ENCODE results near the gene SOX13.

Gene SOX13

GRCh38 chr1:204075139-204075521, 2.2 kb downstream of the SOX13 start:
- H3K4me3 Mint-ChIP-seq, result peak overlapping the region; percentile 74
- H3K36me3 Mint-ChIP-seq (ENCODE audit: low read depth), result no peaks in the 10 kb centered on the region
- no peak for ATAC-seq
- peaks cover 18% of the 10 kb centered on the region for H3K4me1 Mint-ChIP-seq
- no peak overlapping the region for H3K27ac Mint-ChIP-seq
- DNase-seq, result no peak
- H3K27me3 Mint-ChIP-seq, result peaks cover 69% of the 10 kb centered on the region
- no peaks in the 10 kb centered on the region for H3K9me3 Mint-ChIP-seq

- H3K36me3 Mint-ChIP-seq (ENCODE audit: low read depth), result no peaks in the 10 kb centered on the region
- ATAC-seq (no peak), DNase-seq (no peak)
- H3K4me3 Mint-ChIP-seq, result no peak overlapping the region
- no peaks in the 10 kb centered on the region for H3K9me3 Mint-ChIP-seq
- no peak overlapping the region for H3K27ac Mint-ChIP-seq
- H3K4me1 Mint-ChIP-seq, result peaks cover 18% of the 10 kb centered on the region
- peaks cover 64% of the 10 kb centered on the region for H3K27me3 Mint-ChIP-seq
These were observed 3.3 kb downstream of the SOX13 start for GRCh38 chr1:204075890-204076846.

GRCh38 chr1:204076891-204077290, 4.0 kb downstream of the SOX13 start:
- no peak overlapping the region for H3K27ac Mint-ChIP-seq
- H3K4me3 Mint-ChIP-seq, result no peak overlapping the region
- DNase-seq, result no peak
- ATAC-seq, result no peak
- H3K9me3 Mint-ChIP-seq, result no peaks in the 10 kb centered on the region
- H3K27me3 Mint-ChIP-seq, result peaks cover 57% of the 10 kb centered on the region
- H3K4me1 Mint-ChIP-seq, result peaks cover 18% of the 10 kb centered on the region
- H3K36me3 Mint-ChIP-seq (ENCODE audit: low read depth), result no peaks in the 10 kb centered on the region

GRCh38 chr1:204077979-204078696, 5.2 kb downstream of the SOX13 start:
- Mint-ChIP-seq H3K4me1 (peaks cover 15% of the 10 kb centered on the region), H3K9me3 (no peaks in the 10 kb centered on the region), H3K27ac (no peak overlapping the region), H3K4me3 (no peak overlapping the region), H3K27me3 (peaks cover 46% of the 10 kb centered on the region), H3K36me3 (ENCODE audit: low read depth) (no peaks in the 10 kb centered on the region)
- DNase-seq, result no peak
- ATAC-seq, result no peak

GRCh38 chr1:204079608-204079999, 6.7 kb downstream of the SOX13 start:
- Mint-ChIP-seq H3K27ac (no peak overlapping the region), H3K4me1 (peaks cover 8% of the 10 kb centered on the region), H3K36me3 (ENCODE audit: low read depth) (no peaks in the 10 kb centered on the region), H3K27me3 (peaks cover 37% of the 10 kb centered on the region), H3K9me3 (no peaks in the 10 kb centered on the region), H3K4me3 (no peak overlapping the region)
- no peak for ATAC-seq
- no peak for DNase-seq

- Mint-ChIP-seq H3K27ac (no peak overlapping the region), H3K4me1 (peaks cover under 1% of the 10 kb centered on the region), H3K27me3 (peaks cover 30% of the 10 kb centered on the region), H3K36me3 (ENCODE audit: low read depth) (no peaks in the 10 kb centered on the region), H3K4me3 (no peak overlapping the region), H3K9me3 (no peaks in the 10 kb centered on the region)
- DNase-seq, result no peak
- ATAC-seq, result no peak
These were observed 7.4 kb downstream of the SOX13 start for GRCh38 chr1:204080163-204080903.

- no peaks in the 10 kb centered on the region for H3K9me3 Mint-ChIP-seq
These were observed 8.4 kb downstream of the SOX13 start for GRCh38 chr1:204081164-204081790.

GRCh38 chr1:204081791-204082513, 9.0 kb downstream of the SOX13 start:
- H3K4me1 Mint-ChIP-seq, result no peaks in the 10 kb centered on the region
- H3K36me3 Mint-ChIP-seq (ENCODE audit: low read depth), result no peaks in the 10 kb centered on the region
- H3K4me3 Mint-ChIP-seq, result no peak overlapping the region
- no peaks in the 10 kb centered on the region for H3K9me3 Mint-ChIP-seq
- H3K27ac Mint-ChIP-seq, result no peak overlapping the region
- DNase-seq (no peak), ATAC-seq (no peak)
- peaks cover 14% of the 10 kb centered on the region for H3K27me3 Mint-ChIP-seq

More at GRCh38 chr1:204081164-204081790, 8.4 kb downstream of the SOX13 start:
- DNase-seq, result no peak
- H3K36me3 Mint-ChIP-seq (ENCODE audit: low read depth), result no peaks in the 10 kb centered on the region
- H3K4me1 Mint-ChIP-seq, result no peaks in the 10 kb centered on the region
- H3K27ac Mint-ChIP-seq, result no peak overlapping the region
- no peak overlapping the region for H3K4me3 Mint-ChIP-seq
- ATAC-seq, result no peak
- H3K27me3 Mint-ChIP-seq, result peaks cover 21% of the 10 kb centered on the region

- Mint-ChIP-seq H3K27ac (no peak overlapping the region), H3K4me1 (no peaks in the 10 kb centered on the region), H3K27me3 (peaks cover 2% of the 10 kb centered on the region), H3K36me3 (ENCODE audit: low read depth) (no peaks in the 10 kb centered on the region), H3K9me3 (no peaks in the 10 kb centered on the region), H3K4me3 (no peak overlapping the region)
- ATAC-seq, result no peak
- DNase-seq, result no peak
These were observed 10.6 kb downstream of the SOX13 start for GRCh38 chr1:204083491-204083890.

GRCh38 chr1:204084247-204084772, 11.4 kb downstream of the SOX13 start:
- no peak overlapping the region for H3K4me3 Mint-ChIP-seq
- no peaks in the 10 kb centered on the region for H3K4me1 Mint-ChIP-seq
- ATAC-seq (no peak), DNase-seq (no peak)
- H3K27ac Mint-ChIP-seq, result no peak overlapping the region
- H3K36me3 Mint-ChIP-seq (ENCODE audit: low read depth), result no peaks in the 10 kb centered on the region
- no peaks in the 10 kb centered on the region for H3K9me3 Mint-ChIP-seq
- no peaks in the 10 kb centered on the region for H3K27me3 Mint-ChIP-seq

GRCh38 chr1:204085876-204086275, 13.0 kb downstream of the SOX13 start:
- Mint-ChIP-seq H3K27me3 (no peaks in the 10 kb centered on the region), H3K27ac (no peak overlapping the region), H3K4me1 (no peaks in the 10 kb centered on the region), H3K4me3 (no peak overlapping the region), H3K9me3 (no peaks in the 10 kb centered on the region), H3K36me3 (ENCODE audit: low read depth) (no peaks in the 10 kb centered on the region)
- ATAC-seq, result no peak
- DNase-seq, result no peak

GRCh38 chr1:204087181-204087892, 14.4 kb downstream of the SOX13 start:
- Mint-ChIP-seq H3K9me3 (no peaks in the 10 kb centered on the region), H3K4me3 (no peak overlapping the region), H3K4me1 (no peaks in the 10 kb centered on the region), H3K27ac (no peak overlapping the region), H3K27me3 (no peaks in the 10 kb centered on the region), H3K36me3 (ENCODE audit: low read depth) (no peaks in the 10 kb centered on the region)
- ATAC-seq (no peak), DNase-seq (no peak)

- H3K9me3 Mint-ChIP-seq, result no peaks in the 10 kb centered on the region
- no peaks in the 10 kb centered on the region for H3K36me3 Mint-ChIP-seq (ENCODE audit: low read depth)
- H3K27me3 Mint-ChIP-seq, result no peaks in the 10 kb centered on the region
- no peak overlapping the region for H3K27ac Mint-ChIP-seq
- H3K4me3 Mint-ChIP-seq, result no peak overlapping the region
- ATAC-seq, result no peak
- DNase-seq, result no peak
- peaks cover 2% of the 10 kb centered on the region for H3K4me1 Mint-ChIP-seq
These were observed 15.1 kb downstream of the SOX13 start for GRCh38 chr1:204087893-204088528.
